HepG2 (cell line): ENCODE measurements around the gene GNAS. TPM values are rescaled to one million over a fixed set of nuclear protein-coding genes. Genes with fewer than 3 reads are reported as not detected.

Experiments
- CAMTA2 ChIP-seq: sonication (generic); formaldehyde crosslinking; IDR thresholded peaks from 2 replicates; pipeline ENCODE4 v1.4.0; 2020; ENCODE audit warnings: mild to moderate bottlenecking, missing genetic modification reagents, borderline replicate concordance
- GATAD1 ChIP-seq: IDR thresholded peaks from 2 replicates; pipeline ENCODE4 v1.6.1; 2016; ENCODE audit warnings: missing genetic modification reagents, missing compliant biosample characterization
- HIVEP1 ChIP-seq: sonication (generic); formaldehyde crosslinking; IDR thresholded peaks from 2 replicates; pipeline ENCODE4 v1.4.0; 2020; ENCODE audit warnings: mild to moderate bottlenecking, missing genetic modification reagents
- HMG20B ChIP-seq: conservative IDR thresholded peaks from 2 replicates; pipeline ENCODE4 v1.6.1; 2016; ENCODE audit warnings: missing genetic modification reagents, missing compliant biosample characterization
- KDM6A ChIP-seq: IDR thresholded peaks from 2 replicates; pipeline ENCODE4 v1.6.1; 2016; ENCODE audit warnings: low read depth
- MAF1 ChIP-seq: sonication (generic); formaldehyde crosslinking; IDR thresholded peaks from 2 replicates; pipeline ENCODE4 v1.5.0; 2020; ENCODE audit warnings: missing genetic modification reagents, borderline replicate concordance
- NFATC3 ChIP-seq: sonication (generic); formaldehyde crosslinking; IDR thresholded peaks from 2 replicates; pipeline ENCODE4 v1.5.1; 2020; ENCODE audit warnings: mild to moderate bottlenecking, missing genetic modification reagents
- PAF1 ChIP-seq: IDR thresholded peaks from 2 replicates; pipeline ENCODE4 v1.6.1; 2016; ENCODE audit warnings: missing genetic modification reagents, missing compliant biosample characterization
- PTBP1 ChIP-seq: fragments of 200-400 bp; formaldehyde crosslinking; IDR thresholded peaks from 2 replicates; pipeline ENCODE4 v1.6.1; 2018; ENCODE audit warnings: low read length, low read depth; ENCODE audit not compliant: poor library complexity, severe bottlenecking
- RBM22 ChIP-seq: fragments of 200-400 bp; formaldehyde crosslinking; optimal IDR thresholded peaks from 2 replicates; pipeline ENCODE3; 2017; ENCODE audit warnings: mild to moderate bottlenecking, low read length, moderate library complexity
- RFX5 ChIP-seq: IDR thresholded peaks from 2 replicates; pipeline ENCODE4 v1.6.1; 2011; ENCODE audit warnings: low read depth, low read length, improper control_type of control experiment
- RORA ChIP-seq: sonication (generic); formaldehyde crosslinking; IDR thresholded peaks from 2 replicates; pipeline ENCODE4 v1.5.0; 2020; ENCODE audit warnings: mild to moderate bottlenecking, missing genetic modification reagents, moderate library complexity
- SALL1 ChIP-seq: sonication (generic); formaldehyde crosslinking; IDR thresholded peaks from 2 replicates; pipeline ENCODE4 v1.8.0; 2022; ENCODE audit warnings: mild to moderate bottlenecking, missing genetic modification reagents
- SRY ChIP-seq: sonication (generic); formaldehyde crosslinking; IDR thresholded peaks from 2 replicates; pipeline ENCODE4 v1.8.0; 2022; ENCODE audit warnings: mild to moderate bottlenecking, missing genetic modification reagents
- THAP11 ChIP-seq: IDR thresholded peaks from 2 replicates; pipeline ENCODE4 v1.6.1; 2016; ENCODE audit warnings: missing biosample characterization, missing genetic modification reagents
- XRCC5 ChIP-seq: fragments of 200-400 bp; formaldehyde crosslinking; optimal IDR thresholded peaks from 2 replicates; pipeline ENCODE3; 2017; ENCODE audit warnings: mild to moderate bottlenecking, low read length
- ZBTB7A ChIP-seq: sonication (generic); formaldehyde crosslinking; IDR thresholded peaks from 2 replicates; pipeline ENCODE4 v1.8.0; 2022; ENCODE audit warnings: mild to moderate bottlenecking, missing genetic modification reagents
- ZNF335 ChIP-seq: sonication (generic); formaldehyde crosslinking; IDR thresholded peaks from 2 replicates; pipeline ENCODE4 v1.4.0; 2020; ENCODE audit warnings: missing genetic modification reagents
- ZNF337 ChIP-seq: sonication (generic); formaldehyde crosslinking; IDR thresholded peaks from 2 replicates; pipeline ENCODE4 v1.5.1; 2020; ENCODE audit warnings: missing genetic modification reagents, low read depth, mild to moderate bottlenecking, borderline replicate concordance
- ZNF550 ChIP-seq: sonication (generic); formaldehyde crosslinking; IDR thresholded peaks from 2 replicates; pipeline ENCODE4 v1.4.0; 2020; ENCODE audit warnings: mild to moderate bottlenecking, missing genetic modification reagents, borderline replicate concordance
- ZNF564 ChIP-seq: sonication (generic); formaldehyde crosslinking; IDR thresholded peaks from 2 replicates; pipeline ENCODE4 v1.8.1; 2023; ENCODE audit warnings: mild to moderate bottlenecking, missing genetic modification reagents
- ZNF652 ChIP-seq: IDR thresholded peaks from 2 replicates; pipeline ENCODE4 v1.6.1; 2016; ENCODE audit warnings: low read depth, borderline replicate concordance
- ZNF749 ChIP-seq: sonication (generic); formaldehyde crosslinking; IDR thresholded peaks from 2 replicates; pipeline ENCODE4 v1.8.0; 2022; ENCODE audit warnings: mild to moderate bottlenecking, missing genetic modification reagents, moderate library complexity, borderline replicate concordance
- polyA plus RNA-seq, 8 experiments: library from polyadenylated mRNA; depleted of rRNA in 3 of 8; stranded (reverse) in 7 of 8; unstranded in 1 of 8; fragments of >200 nt; fragmentation: Illumina TruSeq in 4 of 8; extraction: Trizol in 4 of 8; gene quantifications; 2 replicates each; pipeline versions ENCODE4 v1.2.1 to v1.2.3, GENCODE V29; 2011 to 2016; ENCODE audit warnings: low read depth in 4 of 8, missing spikeins in 1 of 8, mixed read lengths in 1 of 8; ENCODE audit not compliant: insufficient read depth in 1 of 8
- total RNA-seq, 5 experiments: library from RNA; depleted of rRNA; stranded (reverse); fragments of >200 nt; fragmentation: Illumina TruSeq; extraction: Trizol; gene quantifications; 2 replicates each; pipeline ENCODE4 v1.2.3, GENCODE V29; 2016; ENCODE audit warnings: low read depth in 1 of 5
- TF ChIP-seq, protein P1 (sequence below): sonication (generic); formaldehyde crosslinking; IDR thresholded peaks from 2 replicates; pipeline ENCODE4 v1.5.1; 2020; ENCODE audit warnings: mild to moderate bottlenecking, missing genetic modification reagents, moderate library complexity
- TF ChIP-seq, protein P2 (sequence below): sonication (generic); formaldehyde crosslinking; IDR thresholded peaks from 2 replicates; pipeline ENCODE4 v1.5.0; 2020; ENCODE audit warnings: mild to moderate bottlenecking, missing genetic modification reagents
- TF ChIP-seq, protein P3 (sequence below): sonication (generic); formaldehyde crosslinking; IDR thresholded peaks from 2 replicates; pipeline ENCODE4 v1.4.0; 2020; ENCODE audit warnings: missing genetic modification reagents

The GNAS gene
- total and polyA plus RNA-seq, 2 of the 13 experiments (the other 11 are each of a cell fraction or from before 2014, with no cell fraction given): 407 to 1,008 TPM

DNA sequence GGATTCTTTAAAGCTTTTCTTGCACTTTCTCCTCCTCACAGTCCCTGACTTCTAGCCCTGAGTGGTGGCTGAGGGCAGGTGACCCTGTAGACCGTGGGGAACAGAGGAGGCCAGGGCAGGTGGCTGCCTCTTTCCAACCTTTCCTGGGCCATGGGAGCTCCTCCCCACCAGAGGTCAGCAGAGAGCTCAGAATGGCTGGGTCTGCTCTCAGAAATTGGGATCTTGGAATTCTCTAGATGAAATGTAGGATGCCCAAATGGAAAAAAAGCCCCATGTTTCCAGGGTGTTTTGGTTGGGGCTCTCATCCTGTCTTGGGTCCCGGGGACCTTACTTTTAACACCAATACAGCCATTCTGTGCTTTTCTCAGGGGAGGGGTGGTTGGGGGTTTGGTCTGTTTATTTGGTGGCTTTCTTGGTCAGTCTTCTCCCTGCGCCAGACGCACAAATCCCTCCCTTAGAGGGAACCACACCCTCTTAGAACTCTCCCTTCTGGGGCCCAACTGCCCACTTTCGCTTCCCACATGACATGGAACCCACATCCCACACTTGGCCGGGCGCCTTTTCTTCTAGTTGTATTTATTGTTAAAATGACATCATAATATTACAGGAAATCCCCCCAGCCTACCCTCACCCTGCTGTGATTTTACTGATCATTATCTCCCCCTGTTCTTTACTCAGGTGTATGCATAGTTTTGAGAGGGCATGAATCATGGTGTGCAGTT lies 17.9 kb downstream of the GNAS start (continued):
- TF ChIP-seq HIVEP1 (CRISPR knock-in tag) (no peak), ZBTB7A (CRISPR knock-in tag) (no peak), ZNF749 (CRISPR knock-in tag) (no peak), GATAD1 (CRISPR knock-in tag) (peak; percentile 29; the same call in 1 of the 2 replicates), ZNF550 (CRISPR knock-in tag) (0 out of 2 replicates have a peak, but pooled peaks have one; percentile 24), MAF1 (CRISPR knock-in tag) (no peak), XRCC5 (peak; percentile 93), PAF1 (no peak), CAMTA2 (CRISPR knock-in tag) (no peak), RFX5 (no peak), ZNF652 (CRISPR knock-in tag) (no peak), RBM22 (no peak), SALL1 (CRISPR knock-in tag) (peak; percentile 49; the same call in 1 of the 2 replicates), ZNF337 (CRISPR knock-in tag) (no peak), HMG20B (CRISPR knock-in tag) (no peak), THAP11 (peak; percentile 42), SRY (CRISPR knock-in tag) (no peak), PTBP1 (no peak), RORA (CRISPR knock-in tag) (no peak), ZNF335 (no peak), NFATC3 (CRISPR knock-in tag) (0 out of 2 replicates have a peak, but pooled peaks have one; percentile 52), KDM6A (CRISPR knock-in tag) (no peak), ZNF564 (CRISPR knock-in tag) (no peak)
- TF ChIP-seq, protein P1, sequence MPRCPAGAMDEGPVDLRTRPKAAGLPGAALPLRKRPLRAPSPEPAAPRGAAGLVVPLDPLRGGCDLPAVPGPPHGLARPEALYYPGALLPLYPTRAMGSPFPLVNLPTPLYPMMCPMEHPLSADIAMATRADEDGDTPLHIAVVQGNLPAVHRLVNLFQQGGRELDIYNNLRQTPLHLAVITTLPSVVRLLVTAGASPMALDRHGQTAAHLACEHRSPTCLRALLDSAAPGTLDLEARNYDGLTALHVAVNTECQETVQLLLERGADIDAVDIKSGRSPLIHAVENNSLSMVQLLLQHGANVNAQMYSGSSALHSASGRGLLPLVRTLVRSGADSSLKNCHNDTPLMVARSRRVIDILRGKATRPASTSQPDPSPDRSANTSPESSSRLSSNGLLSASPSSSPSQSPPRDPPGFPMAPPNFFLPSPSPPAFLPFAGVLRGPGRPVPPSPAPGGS (CRISPR knock-in tag): no peak
- TF ChIP-seq, protein P2, sequence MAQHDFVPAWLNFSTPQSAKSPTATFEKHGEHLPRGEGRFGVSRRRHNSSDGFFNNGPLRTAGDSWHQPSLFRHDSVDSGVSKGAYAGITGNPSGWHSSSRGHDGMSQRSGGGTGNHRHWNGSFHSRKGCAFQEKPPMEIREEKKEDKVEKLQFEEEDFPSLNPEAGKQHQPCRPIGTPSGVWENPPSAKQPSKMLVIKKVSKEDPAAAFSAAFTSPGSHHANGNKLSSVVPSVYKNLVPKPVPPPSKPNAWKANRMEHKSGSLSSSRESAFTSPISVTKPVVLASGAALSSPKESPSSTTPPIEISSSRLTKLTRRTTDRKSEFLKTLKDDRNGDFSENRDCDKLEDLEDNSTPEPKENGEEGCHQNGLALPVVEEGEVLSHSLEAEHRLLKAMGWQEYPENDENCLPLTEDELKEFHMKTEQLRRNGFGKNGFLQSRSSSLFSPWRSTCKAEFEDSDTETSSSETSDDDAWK (CRISPR knock-in tag): no peak
- TF ChIP-seq, protein P3, sequence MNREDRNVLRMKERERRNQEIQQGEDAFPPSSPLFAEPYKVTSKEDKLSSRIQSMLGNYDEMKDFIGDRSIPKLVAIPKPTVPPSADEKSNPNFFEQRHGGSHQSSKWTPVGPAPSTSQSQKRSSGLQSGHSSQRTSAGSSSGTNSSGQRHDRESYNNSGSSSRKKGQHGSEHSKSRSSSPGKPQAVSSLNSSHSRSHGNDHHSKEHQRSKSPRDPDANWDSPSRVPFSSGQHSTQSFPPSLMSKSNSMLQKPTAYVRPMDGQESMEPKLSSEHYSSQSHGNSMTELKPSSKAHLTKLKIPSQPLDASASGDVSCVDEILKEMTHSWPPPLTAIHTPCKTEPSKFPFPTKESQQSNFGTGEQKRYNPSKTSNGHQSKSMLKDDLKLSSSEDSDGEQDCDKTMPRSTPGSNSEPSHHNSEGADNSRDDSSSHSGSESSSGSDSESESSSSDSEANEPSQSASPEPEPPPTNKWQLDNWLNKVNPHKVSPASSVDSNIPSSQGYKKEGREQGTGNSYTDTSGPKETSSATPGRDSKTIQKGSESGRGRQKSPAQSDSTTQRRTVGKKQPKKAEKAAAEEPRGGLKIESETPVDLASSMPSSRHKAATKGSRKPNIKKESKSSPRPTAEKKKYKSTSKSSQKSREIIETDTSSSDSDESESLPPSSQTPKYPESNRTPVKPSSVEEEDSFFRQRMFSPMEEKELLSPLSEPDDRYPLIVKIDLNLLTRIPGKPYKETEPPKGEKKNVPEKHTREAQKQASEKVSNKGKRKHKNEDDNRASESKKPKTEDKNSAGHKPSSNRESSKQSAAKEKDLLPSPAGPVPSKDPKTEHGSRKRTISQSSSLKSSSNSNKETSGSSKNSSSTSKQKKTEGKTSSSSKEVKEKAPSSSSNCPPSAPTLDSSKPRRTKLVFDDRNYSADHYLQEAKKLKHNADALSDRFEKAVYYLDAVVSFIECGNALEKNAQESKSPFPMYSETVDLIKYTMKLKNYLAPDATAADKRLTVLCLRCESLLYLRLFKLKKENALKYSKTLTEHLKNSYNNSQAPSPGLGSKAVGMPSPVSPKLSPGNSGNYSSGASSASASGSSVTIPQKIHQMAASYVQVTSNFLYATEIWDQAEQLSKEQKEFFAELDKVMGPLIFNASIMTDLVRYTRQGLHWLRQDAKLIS (CRISPR knock-in tag): no peak
